GM23338 (cell line): ENCODE data around the gene PUM2. TPM values are rescaled to one million over a fixed set of nuclear protein-coding genes. Genes with fewer than 3 reads are reported as not detected.

ENCODE experiments used
- ATAC-seq: fragments of 200-7000 bp; cut with Tn5 transposase; 3 replicates; pipeline ENCODE4 v1.9.1; 2020
- DNase-seq: peaks from one replicate; pipeline ENCODE4 v3.0.0-alpha.2; 2015; ENCODE audit warnings: low spot score
- H2AFZ ChIP-seq: fragments of 200-600 bp; sonication (generic); 2 replicates; pipeline ENCODE4 v1.8.0; 2016; ENCODE audit warnings: antibody characterized with exemption, mild to moderate bottlenecking, moderate library complexity
- H3F3A ChIP-seq: fragments of 200-600 bp; sonication (generic); replicated peaks from 2 replicates; pipeline ENCODE4 v1.8.0; 2017; ENCODE audit warnings: antibody characterized with exemption, mixed run types, low read depth
- H3K27ac ChIP-seq: fragments of 200-600 bp; sonication (generic); 2 replicates; pipeline ENCODE4 v1.6.1; 2016; ENCODE audit warnings: low read depth
- H3K27me3 ChIP-seq: fragments of 200-600 bp; sonication (generic); 2 replicates; pipeline ENCODE4 v1.8.0; 2016; ENCODE audit warnings: mild to moderate bottlenecking, mixed run types, moderate library complexity; ENCODE audit not compliant: insufficient read depth
- H3K36me3 ChIP-seq: fragments of 200-600 bp; sonication (generic); 2 replicates; pipeline ENCODE4 v1.8.0; 2016; ENCODE audit warnings: mild to moderate bottlenecking; ENCODE audit not compliant: insufficient read depth
- H3K4me1 ChIP-seq: fragments of 200-600 bp; sonication (generic); 2 replicates; pipeline ENCODE4 v1.8.0; 2016; ENCODE audit warnings: mild to moderate bottlenecking, moderate library complexity; ENCODE audit not compliant: insufficient read depth
- H3K4me2 ChIP-seq: fragments of 200-600 bp; sonication (generic); 2 replicates; pipeline ENCODE4 v1.7.1; 2017; ENCODE audit warnings: mixed run types
- H3K4me3 ChIP-seq: fragments of 200-600 bp; sonication (generic); 2 replicates; pipeline ENCODE4 v1.6.1; 2016; ENCODE audit warnings: mixed run types
- H3K79me2 ChIP-seq: fragments of 200-600 bp; sonication (generic); replicated peaks from 2 replicates; pipeline ENCODE4 v1.8.0; 2017; ENCODE audit warnings: mild to moderate bottlenecking; ENCODE audit not compliant: insufficient read depth
- H3K9me2 ChIP-seq: fragments of 200-600 bp; sonication (generic); 2 replicates; pipeline ENCODE4 v1.8.0; 2017; ENCODE audit not compliant: insufficient read depth
- H4K20me1 ChIP-seq: fragments of 200-600 bp; sonication (generic); replicated peaks from 2 replicates; pipeline ENCODE4 v1.8.0; 2017; ENCODE audit warnings: mild to moderate bottlenecking; ENCODE audit not compliant: insufficient read depth
- H3K27ac Mint-ChIP-seq: 2 replicates; pipeline ENCODE4 v1.8.0; 2020; ENCODE audit warnings: inconsistent platforms, mild to moderate bottlenecking, moderate library complexity, mixed read lengths
- H3K27me3 Mint-ChIP-seq: 3 replicates; pipeline ENCODE4 v1.8.0; 2022; ENCODE audit warnings: low read depth, mild to moderate bottlenecking, moderate library complexity, mixed read lengths, inconsistent platforms; ENCODE audit not compliant: insufficient read depth, poor library complexity
- H3K36me3 Mint-ChIP-seq: 3 replicates; pipeline ENCODE4 v1.8.0; 2021; ENCODE audit warnings: low read depth, mild to moderate bottlenecking, inconsistent platforms, moderate library complexity, mixed read lengths
- H3K4me1 Mint-ChIP-seq: 3 replicates; pipeline ENCODE4 v1.8.0; 2020; ENCODE audit warnings: mild to moderate bottlenecking, inconsistent platforms, mixed read lengths
- H3K4me3 Mint-ChIP-seq: 3 replicates; pipeline ENCODE4 v1.8.0; 2021; ENCODE audit warnings: moderate library complexity, mild to moderate bottlenecking, inconsistent platforms, mixed read lengths
- H3K9me3 Mint-ChIP-seq: 3 replicates; pipeline ENCODE4 v1.8.0; 2020; ENCODE audit warnings: moderate library complexity, mild to moderate bottlenecking, inconsistent platforms, mixed read lengths
- CREB1 ChIP-seq: fragments of 250-450 bp; sonication (Bioruptor Pico); IDR thresholded peaks from 2 replicates; pipeline ENCODE4 v1.5.0; 2020; ENCODE audit warnings: low read depth, mild to moderate bottlenecking, moderate library complexity
- EZH2 ChIP-seq: fragments of 200-600 bp; sonication (generic); IDR thresholded peaks from one replicate; pipeline ENCODE4 v1.8.0; 2017; ENCODE audit warnings: antibody characterized with exemption, mild to moderate bottlenecking, low read depth; ENCODE audit not compliant: unreplicated experiment
- EZH2phosphoT487 ChIP-seq: fragments of 200-600 bp; sonication (generic); IDR thresholded peaks from one replicate; pipeline ENCODE4 v1.8.1; 2018; ENCODE audit warnings: antibody characterized with exemption; ENCODE audit not compliant: unreplicated experiment
- JUNB ChIP-seq: IDR thresholded peaks from one replicate; pipeline ENCODE4 v1.6.1; 2016; ENCODE audit warnings: antibody characterized with exemption; ENCODE audit not compliant: unreplicated experiment
- NANOG ChIP-seq: IDR thresholded peaks from 2 replicates; pipeline ENCODE4 v1.6.1; 2016; ENCODE audit warnings: antibody characterized with exemption, borderline replicate concordance
- POLR2AphosphoS5 ChIP-seq: IDR thresholded peaks from 2 replicates; pipeline ENCODE4 v1.6.1; 2016; ENCODE audit warnings: antibody characterized with exemption, low read depth
- STAT1 ChIP-seq: IDR thresholded peaks from one replicate; pipeline ENCODE4 v1.6.1; 2016; ENCODE audit warnings: antibody characterized with exemption; ENCODE audit not compliant: unreplicated experiment
- ZNF114 ChIP-seq: fragments of 250-450 bp; sonication (Bioruptor Pico); IDR thresholded peaks from 2 replicates; pipeline ENCODE4 v1.5.0; 2020; ENCODE audit warnings: mild to moderate bottlenecking, moderate library complexity
- ZNF331 ChIP-seq: fragments of 250-450 bp; sonication (Bioruptor Pico); IDR thresholded peaks from 2 replicates; pipeline ENCODE4 v1.5.0; 2020; ENCODE audit warnings: low read depth, mild to moderate bottlenecking, moderate library complexity
- polyA plus RNA-seq: library from polyadenylated mRNA; unstranded; fragments of >200 nt; fragmentation: Nextera tagmentation; extraction: Ambion mirVana; gene quantifications from 2 replicates; pipeline ENCODE4 v1.2.1, GENCODE V29; 2016
- total RNA-seq: library from RNA; depleted of rRNA; stranded (reverse); fragments of >200 nt; shearing (Covaris generic); gene quantifications from 2 replicates; pipeline ENCODE4 v1.2.3, GENCODE V29; 2014
- TF ChIP-seq, protein P1 (sequence below), 2 experiments: fragments of 200-600 bp in 1 of 2; sonication (generic) in 1 of 2; conservative IDR thresholded peaks; 2 replicates each; pipeline versions ENCODE4 v1.5.1 to v1.6.1; 2016 to 2017; ENCODE audit warnings: antibody characterized with exemption in 2 of 2, low read depth in 2 of 2, mild to moderate bottlenecking in 2 of 2, moderate library complexity in 1 of 2
- TF ChIP-seq, protein P2 (sequence below): IDR thresholded peaks from 2 replicates; pipeline ENCODE4 v1.6.1; 2016; ENCODE audit warnings: antibody characterized with exemption
- TF ChIP-seq, protein P3 (sequence below): fragments of 250-450 bp; sonication (Bioruptor Pico); IDR thresholded peaks from 2 replicates; pipeline ENCODE4 v1.5.0; 2020; ENCODE audit warnings: mild to moderate bottlenecking, moderate library complexity
- TF ChIP-seq, protein P4 (sequence below): IDR thresholded peaks from one replicate; pipeline ENCODE4 v1.6.1; 2018; ENCODE audit warnings: antibody characterized with exemption; ENCODE audit not compliant: unreplicated experiment

The PUM2 gene
- total and polyA plus RNA-seq, 2 experiments from 2014 or later = 29.9 to 94.1 TPM

DNA sequence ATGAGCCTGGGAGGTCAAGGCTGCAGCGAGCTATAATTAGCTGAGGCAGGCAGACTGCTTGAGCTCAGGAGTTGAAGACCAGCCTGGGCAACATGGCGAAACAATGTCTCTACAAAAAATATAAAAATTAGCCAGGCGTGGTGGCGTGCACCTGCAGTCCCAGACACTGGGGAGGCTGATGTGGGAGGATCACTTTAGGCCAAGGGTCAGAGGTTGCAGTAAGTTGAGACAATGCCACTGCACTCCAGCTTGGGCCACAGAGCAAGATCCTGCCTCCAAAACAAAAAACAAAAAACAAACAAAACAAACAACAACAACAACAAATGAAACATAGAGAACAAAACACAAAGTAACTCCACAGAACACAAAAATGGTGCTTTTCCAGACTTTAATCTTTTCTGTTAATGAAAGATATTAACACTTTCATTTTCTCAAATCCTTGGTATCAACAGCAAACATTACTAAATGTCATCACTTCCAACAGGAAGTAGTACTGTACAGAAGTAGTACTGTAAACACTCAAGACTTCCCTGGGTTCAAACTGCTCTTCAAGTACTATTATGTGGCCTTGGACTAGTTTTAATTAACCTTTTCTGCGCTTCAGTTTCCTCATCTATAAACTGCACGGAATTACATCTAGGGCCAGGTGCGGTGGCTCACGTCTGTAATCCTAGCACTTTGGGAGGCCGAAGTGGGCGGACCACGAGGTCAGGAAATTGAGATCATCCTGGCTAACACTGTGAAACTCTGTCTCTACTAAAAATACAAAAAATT, 27.9 kb downstream of the PUM2 start:
- peaks cover 56% of the 10 kb centered on the region for H3K36me3 Mint-ChIP-seq
- peaks cover 18% of the 10 kb centered on the region for H3K4me1 ChIP-seq
- H3K27me3 ChIP-seq = no peaks in the 10 kb centered on the region
- no peak overlapping the region; the same call in 1 of the 2 replicates for H3K27ac Mint-ChIP-seq
- peaks cover 45% of the 10 kb centered on the region for H3K4me1 Mint-ChIP-seq
- H3K27ac ChIP-seq = no peak overlapping the region
- H3K4me2 ChIP-seq = no peak overlapping the region
- H3K4me3 ChIP-seq = no peak overlapping the region
- H3K36me3 ChIP-seq = no peaks in the 10 kb centered on the region; the same call in 1 of the 2 replicates
- peaks cover 98% of the 10 kb centered on the region for H3K79me2 ChIP-seq
- DNase-seq = no peak
- no peaks in the 10 kb centered on the region for H3K9me2 ChIP-seq
- TF ChIP-seq STAT1 (no peak), ZNF114 (CRISPR knock-in tag) (no peak), EZH2 (no peak), ZNF331 (CRISPR knock-in tag) (no peak), NANOG (no peak), JUNB (no peak), CREB1 (no peak), POLR2AphosphoS5 (no peak), EZH2phosphoT487 (no peak)
- TF ChIP-seq, protein P1, sequence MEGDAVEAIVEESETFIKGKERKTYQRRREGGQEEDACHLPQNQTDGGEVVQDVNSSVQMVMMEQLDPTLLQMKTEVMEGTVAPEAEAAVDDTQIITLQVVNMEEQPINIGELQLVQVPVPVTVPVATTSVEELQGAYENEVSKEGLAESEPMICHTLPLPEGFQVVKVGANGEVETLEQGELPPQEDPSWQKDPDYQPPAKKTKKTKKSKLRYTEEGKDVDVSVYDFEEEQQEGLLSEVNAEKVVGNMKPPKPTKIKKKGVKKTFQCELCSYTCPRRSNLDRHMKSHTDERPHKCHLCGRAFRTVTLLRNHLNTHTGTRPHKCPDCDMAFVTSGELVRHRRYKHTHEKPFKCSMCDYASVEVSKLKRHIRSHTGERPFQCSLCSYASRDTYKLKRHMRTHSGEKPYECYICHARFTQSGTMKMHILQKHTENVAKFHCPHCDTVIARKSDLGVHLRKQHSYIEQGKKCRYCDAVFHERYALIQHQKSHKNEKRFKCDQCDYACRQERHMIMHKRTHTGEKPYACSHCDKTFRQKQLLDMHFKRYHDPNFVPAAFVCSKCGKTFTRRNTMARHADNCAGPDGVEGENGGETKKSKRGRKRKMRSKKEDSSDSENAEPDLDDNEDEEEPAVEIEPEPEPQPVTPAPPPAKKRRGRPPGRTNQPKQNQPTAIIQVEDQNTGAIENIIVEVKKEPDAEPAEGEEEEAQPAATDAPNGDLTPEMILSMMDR (conservative IDR thresholded peaks at IDR 0.05; ENCODE audit: low read depth in 2 of 2) = no peak
- TF ChIP-seq, protein P2, sequence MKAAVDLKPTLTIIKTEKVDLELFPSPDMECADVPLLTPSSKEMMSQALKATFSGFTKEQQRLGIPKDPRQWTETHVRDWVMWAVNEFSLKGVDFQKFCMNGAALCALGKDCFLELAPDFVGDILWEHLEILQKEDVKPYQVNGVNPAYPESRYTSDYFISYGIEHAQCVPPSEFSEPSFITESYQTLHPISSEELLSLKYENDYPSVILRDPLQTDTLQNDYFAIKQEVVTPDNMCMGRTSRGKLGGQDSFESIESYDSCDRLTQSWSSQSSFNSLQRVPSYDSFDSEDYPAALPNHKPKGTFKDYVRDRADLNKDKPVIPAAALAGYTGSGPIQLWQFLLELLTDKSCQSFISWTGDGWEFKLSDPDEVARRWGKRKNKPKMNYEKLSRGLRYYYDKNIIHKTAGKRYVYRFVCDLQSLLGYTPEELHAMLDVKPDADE = no peak
- TF ChIP-seq, protein P3, sequence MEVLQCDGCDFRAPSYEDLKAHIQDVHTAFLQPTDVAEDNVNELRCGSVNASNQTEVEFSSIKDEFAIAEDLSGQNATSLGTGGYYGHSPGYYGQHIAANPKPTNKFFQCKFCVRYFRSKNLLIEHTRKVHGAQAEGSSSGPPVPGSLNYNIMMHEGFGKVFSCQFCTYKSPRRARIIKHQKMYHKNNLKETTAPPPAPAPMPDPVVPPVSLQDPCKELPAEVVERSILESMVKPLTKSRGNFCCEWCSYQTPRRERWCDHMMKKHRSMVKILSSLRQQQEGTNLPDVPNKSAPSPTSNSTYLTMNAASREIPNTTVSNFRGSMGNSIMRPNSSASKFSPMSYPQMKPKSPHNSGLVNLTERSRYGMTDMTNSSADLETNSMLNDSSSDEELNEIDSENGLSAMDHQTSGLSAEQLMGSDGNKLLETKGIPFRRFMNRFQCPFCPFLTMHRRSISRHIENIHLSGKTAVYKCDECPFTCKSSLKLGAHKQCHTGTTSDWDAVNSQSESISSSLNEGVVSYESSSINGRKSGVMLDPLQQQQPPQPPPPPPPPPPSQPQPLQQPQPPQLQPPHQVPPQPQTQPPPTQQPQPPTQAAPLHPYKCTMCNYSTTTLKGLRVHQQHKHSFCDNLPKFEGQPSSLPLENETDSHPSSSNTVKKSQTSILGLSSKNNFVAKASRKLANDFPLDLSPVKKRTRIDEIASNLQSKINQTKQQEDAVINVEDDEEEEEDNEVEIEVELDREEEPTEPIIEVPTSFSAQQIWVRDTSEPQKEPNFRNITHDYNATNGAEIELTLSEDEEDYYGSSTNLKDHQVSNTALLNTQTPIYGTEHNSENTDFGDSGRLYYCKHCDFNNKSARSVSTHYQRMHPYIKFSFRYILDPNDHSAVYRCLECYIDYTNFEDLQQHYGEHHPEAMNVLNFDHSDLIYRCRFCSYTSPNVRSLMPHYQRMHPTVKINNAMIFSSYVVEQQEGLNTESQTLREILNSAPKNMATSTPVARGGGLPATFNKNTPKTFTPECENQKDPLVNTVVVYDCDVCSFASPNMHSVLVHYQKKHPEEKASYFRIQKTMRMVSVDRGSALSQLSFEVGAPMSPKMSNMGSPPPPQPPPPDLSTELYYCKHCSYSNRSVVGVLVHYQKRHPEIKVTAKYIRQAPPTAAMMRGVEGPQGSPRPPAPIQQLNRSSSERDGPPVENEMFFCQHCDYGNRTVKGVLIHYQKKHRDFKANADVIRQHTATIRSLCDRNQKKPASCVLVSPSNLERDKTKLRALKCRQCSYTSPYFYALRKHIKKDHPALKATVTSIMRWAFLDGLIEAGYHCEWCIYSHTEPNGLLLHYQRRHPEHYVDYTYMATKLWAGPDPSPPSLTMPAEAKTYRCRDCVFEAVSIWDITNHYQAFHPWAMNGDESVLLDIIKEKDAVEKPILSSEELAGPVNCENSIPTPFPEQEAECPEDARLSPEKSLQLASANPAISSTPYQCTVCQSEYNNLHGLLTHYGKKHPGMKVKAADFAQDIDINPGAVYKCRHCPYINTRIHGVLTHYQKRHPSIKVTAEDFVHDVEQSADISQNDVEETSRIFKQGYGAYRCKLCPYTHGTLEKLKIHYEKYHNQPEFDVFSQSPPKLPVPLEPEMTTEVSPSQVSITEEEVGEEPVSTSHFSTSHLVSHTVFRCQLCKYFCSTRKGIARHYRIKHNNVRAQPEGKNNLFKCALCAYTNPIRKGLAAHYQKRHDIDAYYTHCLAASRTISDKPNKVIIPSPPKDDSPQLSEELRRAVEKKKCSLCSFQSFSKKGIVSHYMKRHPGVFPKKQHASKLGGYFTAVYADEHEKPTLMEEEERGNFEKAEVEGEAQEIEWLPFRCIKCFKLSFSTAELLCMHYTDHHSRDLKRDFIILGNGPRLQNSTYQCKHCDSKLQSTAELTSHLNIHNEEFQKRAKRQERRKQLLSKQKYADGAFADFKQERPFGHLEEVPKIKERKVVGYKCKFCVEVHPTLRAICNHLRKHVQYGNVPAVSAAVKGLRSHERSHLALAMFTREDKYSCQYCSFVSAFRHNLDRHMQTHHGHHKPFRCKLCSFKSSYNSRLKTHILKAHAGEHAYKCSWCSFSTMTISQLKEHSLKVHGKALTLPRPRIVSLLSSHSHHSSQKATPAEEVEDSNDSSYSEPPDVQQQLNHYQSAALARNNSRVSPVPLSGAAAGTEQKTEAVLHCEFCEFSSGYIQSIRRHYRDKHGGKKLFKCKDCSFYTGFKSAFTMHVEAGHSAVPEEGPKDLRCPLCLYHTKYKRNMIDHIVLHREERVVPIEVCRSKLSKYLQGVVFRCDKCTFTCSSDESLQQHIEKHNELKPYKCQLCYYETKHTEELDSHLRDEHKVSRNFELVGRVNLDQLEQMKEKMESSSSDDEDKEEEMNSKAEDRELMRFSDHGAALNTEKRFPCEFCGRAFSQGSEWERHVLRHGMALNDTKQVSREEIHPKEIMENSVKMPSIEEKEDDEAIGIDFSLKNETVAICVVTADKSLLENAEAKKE (CRISPR knock-in tag) = no peak
- TF ChIP-seq, protein P4, sequence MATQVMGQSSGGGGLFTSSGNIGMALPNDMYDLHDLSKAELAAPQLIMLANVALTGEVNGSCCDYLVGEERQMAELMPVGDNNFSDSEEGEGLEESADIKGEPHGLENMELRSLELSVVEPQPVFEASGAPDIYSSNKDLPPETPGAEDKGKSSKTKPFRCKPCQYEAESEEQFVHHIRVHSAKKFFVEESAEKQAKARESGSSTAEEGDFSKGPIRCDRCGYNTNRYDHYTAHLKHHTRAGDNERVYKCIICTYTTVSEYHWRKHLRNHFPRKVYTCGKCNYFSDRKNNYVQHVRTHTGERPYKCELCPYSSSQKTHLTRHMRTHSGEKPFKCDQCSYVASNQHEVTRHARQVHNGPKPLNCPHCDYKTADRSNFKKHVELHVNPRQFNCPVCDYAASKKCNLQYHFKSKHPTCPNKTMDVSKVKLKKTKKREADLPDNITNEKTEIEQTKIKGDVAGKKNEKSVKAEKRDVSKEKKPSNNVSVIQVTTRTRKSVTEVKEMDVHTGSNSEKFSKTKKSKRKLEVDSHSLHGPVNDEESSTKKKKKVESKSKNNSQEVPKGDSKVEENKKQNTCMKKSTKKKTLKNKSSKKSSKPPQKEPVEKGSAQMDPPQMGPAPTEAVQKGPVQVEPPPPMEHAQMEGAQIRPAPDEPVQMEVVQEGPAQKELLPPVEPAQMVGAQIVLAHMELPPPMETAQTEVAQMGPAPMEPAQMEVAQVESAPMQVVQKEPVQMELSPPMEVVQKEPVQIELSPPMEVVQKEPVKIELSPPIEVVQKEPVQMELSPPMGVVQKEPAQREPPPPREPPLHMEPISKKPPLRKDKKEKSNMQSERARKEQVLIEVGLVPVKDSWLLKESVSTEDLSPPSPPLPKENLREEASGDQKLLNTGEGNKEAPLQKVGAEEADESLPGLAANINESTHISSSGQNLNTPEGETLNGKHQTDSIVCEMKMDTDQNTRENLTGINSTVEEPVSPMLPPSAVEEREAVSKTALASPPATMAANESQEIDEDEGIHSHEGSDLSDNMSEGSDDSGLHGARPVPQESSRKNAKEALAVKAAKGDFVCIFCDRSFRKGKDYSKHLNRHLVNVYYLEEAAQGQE = no peak
- no peak overlapping the region for H2AFZ ChIP-seq
- no peaks in the 10 kb centered on the region for H3F3A ChIP-seq
- H4K20me1 ChIP-seq = peaks cover 21% of the 10 kb centered on the region
- no peaks in the 10 kb centered on the region for H3K9me3 Mint-ChIP-seq
- H3K27me3 Mint-ChIP-seq = peaks cover 3% of the 10 kb centered on the region
- H3K4me3 Mint-ChIP-seq = no peak overlapping the region
- ATAC-seq = no peak
